SH-SY5Y (cell line): ENCODE measurements around the gene WNT7A.

Experiments
- GATA2 ChIP-seq: IDR thresholded peaks from 2 replicates; pipeline ENCODE4 v1.6.1; 2011; ENCODE audit warnings: mild to moderate bottlenecking, low read depth, low read length
- GATA3 ChIP-seq: IDR thresholded peaks from 2 replicates; pipeline ENCODE4 v1.6.1; 2011; ENCODE audit warnings: low read depth, mild to moderate bottlenecking, low read length, moderate library complexity

DNA sequence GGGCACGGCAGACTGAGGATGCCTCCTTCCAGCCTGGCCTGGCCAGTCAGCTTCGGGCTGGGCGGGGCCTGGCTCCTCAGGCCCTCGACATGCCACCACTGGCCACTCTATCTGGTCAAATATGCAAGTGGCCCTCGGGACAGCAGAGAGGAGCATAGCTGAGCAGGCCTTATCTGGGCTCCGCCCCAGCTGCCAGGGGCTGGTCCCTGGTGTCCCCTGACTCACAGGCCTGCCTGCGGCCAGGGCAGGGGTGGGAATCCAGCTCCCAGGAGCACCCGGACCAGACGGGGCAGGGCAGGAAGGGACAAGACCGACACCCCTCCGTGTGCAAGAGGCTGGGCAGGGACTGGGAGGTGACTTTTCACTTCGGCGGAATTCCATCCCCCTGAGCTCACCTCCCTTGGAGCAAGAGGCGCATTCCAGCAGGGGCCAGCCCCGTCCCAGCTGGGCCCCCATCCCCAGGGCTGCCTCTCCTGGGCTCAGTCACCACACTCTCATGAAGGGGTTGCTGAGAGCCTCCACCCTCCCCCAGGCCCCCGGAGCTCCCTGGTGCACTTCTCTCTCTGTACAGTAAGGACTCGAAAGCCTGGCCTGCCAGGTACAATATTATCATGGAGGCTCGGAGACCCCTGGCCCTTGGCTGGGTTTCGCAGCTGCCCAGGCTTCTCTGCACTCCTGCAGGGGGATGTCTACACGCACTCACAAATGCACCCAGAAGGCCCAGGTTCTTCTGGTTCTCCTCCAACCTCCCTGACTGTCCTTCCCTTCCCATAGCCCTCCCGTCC, 29.5 kb downstream of the WNT7A start:
- TF ChIP-seq GATA3 = no peak
- TF ChIP-seq GATA2 = no peak
